HG03139 (cell line): ENCODE results near the gene HLA-B.

Experiments
- ATAC-seq: cut with Tn5 transposase; IDR thresholded peaks from one replicate; pipeline ENCODE4 v1.9.1; 2021; ENCODE audit not compliant: unreplicated experiment

Gene HLA-B

DNA sequence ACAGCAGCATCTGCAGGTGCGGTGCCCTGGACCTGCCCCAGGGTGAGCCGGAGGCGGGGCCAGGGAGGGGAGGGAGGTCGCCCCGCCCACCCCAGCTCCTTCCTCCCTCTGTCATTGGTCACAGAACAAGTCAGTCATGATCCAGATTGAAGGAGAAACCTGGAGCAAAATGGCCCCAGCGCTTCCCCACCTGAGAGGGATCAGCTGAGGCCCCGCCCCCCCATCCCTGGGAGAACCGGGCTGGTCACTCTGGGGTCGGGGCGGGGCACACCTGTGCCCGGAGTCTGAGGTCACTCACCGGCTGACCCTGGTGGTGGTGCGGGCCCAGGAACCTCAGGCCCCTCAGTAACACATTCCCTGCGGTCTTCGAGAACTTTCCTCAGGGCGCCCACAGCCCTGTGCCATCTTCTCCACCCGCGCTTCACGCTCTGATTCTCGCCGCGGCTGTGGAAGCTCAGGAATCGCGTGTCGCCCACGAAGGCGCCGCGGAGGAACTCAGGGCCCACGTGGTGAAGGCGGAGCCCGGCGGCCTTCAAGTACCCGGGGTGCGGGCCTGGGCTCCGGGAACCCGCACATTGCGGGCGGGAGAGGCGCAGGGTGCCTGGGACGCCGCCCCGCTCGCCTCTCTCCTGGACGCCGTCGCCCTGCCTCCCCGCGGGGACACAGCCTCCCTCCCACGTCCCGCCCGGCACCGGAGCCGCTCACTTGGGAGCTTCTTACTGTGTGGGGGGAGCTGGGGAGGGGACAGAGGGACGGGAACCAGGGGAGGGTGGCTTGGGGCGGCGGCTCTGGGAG lies 48.7 kb downstream of the HLA-B start:
- no peak for ATAC-seq

DNA sequence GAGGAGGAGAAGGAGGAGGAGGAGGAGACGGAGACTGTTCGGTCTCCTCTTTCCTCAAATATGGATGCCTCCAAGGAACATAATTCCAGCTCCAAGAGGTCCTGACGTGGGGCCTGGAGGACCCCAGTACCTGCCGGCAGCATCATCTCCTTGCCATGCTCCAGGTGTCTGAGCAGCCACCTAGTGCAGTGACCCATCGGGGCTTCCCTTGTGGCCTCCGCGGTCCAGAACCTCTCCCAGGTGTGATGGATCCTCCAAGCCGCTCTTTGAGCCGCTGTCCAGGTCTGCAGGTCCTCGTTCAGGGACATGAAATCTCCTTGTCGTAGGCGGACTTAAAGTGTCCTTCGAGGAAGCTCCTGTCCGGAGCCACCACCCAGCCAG lies 49.3 kb downstream of the HLA-B start:
- no peak for ATAC-seq

DNA sequence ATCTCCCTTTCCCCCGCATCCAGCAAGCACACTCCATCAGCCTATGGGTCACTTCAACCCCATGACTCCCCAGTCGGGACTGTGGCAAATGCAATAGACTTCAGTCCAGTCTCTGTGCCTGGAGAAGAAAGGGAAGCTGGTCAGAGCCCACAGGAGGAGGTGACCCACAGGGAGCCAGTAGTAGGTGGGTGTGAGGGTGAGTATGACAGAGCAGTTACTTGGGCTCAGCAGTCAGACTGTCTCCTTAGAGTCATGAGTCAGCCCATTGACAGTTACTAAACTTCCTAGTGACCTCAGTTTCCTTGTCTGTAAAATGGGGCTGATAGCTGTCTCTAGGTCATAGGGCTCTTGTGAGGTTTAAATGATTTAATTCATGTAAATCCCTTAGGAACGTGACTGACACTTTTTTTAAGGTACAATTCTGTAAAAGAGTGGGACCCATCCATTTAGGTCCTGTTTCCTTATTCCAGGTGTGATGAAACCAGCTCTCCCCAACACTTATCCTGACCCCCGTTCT lies 51.2 kb downstream of the HLA-B start:
- ATAC-seq, result no peak

DNA sequence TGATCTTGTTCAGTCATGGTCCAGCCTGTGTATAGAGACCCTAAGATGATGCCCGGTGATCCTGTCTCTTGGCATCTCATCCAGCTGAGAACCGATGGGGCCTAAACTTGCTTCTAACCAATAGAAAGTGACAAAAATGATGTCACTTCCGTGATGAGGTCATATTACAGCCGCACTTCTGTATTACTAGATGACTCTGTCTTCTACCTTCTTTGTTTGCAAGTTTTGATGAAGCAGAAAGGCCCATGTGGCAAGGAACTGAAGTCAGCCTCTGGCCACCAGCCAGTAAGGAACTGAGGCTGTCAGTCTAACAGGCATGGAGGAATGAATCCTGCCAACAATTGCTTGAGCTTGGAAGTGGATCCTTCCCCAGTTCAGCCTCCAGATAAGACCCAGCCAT lies 52.3 kb downstream of the HLA-B start:
- ATAC-seq, result no peak
